MCF 10A (cell line): ENCODE results near the gene PABPN1. TPM values are rescaled to one million over a fixed set of nuclear protein-coding genes. Genes with fewer than 3 reads are reported as not detected.

ENCODE experiments used
- BruUV-seq: library from RNA; stranded (reverse); fragments of 400-500 nt; replicated peaks from 2 replicates; lab custom pipeline; 2021; lab: Mats Ljungman, UMichigan
- CTCF ChIA-PET: fragments of 300-600 bp; sonication (Branson Sonifier 250); formaldehyde crosslinking; extraction: SDS; loops from one replicate; lab custom pipeline; 2021; ENCODE audit warnings: antibody characterized with exemption, inconsistent platforms; lab: Yijun Ruan, JAX
- POLR2A ChIA-PET: fragments of 300-600, 350-650 bp; sonication (Branson Sonifier 250); formaldehyde crosslinking; extraction: SDS; loops from one replicate; lab custom pipeline; 2020; ENCODE audit warnings: antibody characterized with exemption, inconsistent platforms; lab: Yijun Ruan, JAX
- DNase-seq: peaks from one replicate; pipeline ENCODE4 v3.0.0-alpha.2; 2018; ENCODE audit not compliant: unreplicated experiment
- H3K27ac Mint-ChIP-seq: one replicate; pipeline ENCODE4 v1.8.0; 2022; ENCODE audit warnings: mild to moderate bottlenecking, low read depth, mixed read lengths; ENCODE audit not compliant: unreplicated experiment
- H3K27me3 Mint-ChIP-seq: one replicate; pipeline ENCODE4 v1.8.0; 2022; ENCODE audit warnings: mixed read lengths; ENCODE audit not compliant: insufficient read depth, unreplicated experiment
- H3K36me3 Mint-ChIP-seq: one replicate; pipeline ENCODE4 v1.8.0; 2022; ENCODE audit warnings: mild to moderate bottlenecking, moderate library complexity, mixed read lengths; ENCODE audit not compliant: insufficient read depth, unreplicated experiment
- H3K4me1 Mint-ChIP-seq: one replicate; pipeline ENCODE4 v1.8.0; 2022; ENCODE audit warnings: mixed read lengths; ENCODE audit not compliant: insufficient read depth, unreplicated experiment
- H3K4me3 Mint-ChIP-seq: one replicate; pipeline ENCODE4 v1.8.0; 2022; ENCODE audit warnings: mild to moderate bottlenecking, moderate library complexity, mixed read lengths; ENCODE audit not compliant: unreplicated experiment
- H3K9me3 Mint-ChIP-seq: one replicate; pipeline ENCODE4 v1.8.0; 2022; ENCODE audit warnings: mixed read lengths; ENCODE audit not compliant: unreplicated experiment
- intact Hi-C: fragments of 100-400 bp; cut with micrococcal nuclease; formaldehyde crosslinking; loops from 2 replicates; pipeline ENCODE4 v1.14.1; 2022
- total RNA-seq: library from RNA; stranded (reverse); gene quantifications from 2 replicates; pipeline ENCODE4 v1.2.3, GENCODE V29; 2022
- TF ChIP-seq, protein P1 (sequence below): fragments of 200-600 bp; IDR thresholded peaks from one replicate; pipeline ENCODE4 v1.8.0; 2022; ENCODE audit warnings: antibody characterized with exemption, mild to moderate bottlenecking; ENCODE audit not compliant: unreplicated experiment

Gene PABPN1
- total RNA-seq, 1 experiment from 2014 or later, result 153 TPM

DNA sequence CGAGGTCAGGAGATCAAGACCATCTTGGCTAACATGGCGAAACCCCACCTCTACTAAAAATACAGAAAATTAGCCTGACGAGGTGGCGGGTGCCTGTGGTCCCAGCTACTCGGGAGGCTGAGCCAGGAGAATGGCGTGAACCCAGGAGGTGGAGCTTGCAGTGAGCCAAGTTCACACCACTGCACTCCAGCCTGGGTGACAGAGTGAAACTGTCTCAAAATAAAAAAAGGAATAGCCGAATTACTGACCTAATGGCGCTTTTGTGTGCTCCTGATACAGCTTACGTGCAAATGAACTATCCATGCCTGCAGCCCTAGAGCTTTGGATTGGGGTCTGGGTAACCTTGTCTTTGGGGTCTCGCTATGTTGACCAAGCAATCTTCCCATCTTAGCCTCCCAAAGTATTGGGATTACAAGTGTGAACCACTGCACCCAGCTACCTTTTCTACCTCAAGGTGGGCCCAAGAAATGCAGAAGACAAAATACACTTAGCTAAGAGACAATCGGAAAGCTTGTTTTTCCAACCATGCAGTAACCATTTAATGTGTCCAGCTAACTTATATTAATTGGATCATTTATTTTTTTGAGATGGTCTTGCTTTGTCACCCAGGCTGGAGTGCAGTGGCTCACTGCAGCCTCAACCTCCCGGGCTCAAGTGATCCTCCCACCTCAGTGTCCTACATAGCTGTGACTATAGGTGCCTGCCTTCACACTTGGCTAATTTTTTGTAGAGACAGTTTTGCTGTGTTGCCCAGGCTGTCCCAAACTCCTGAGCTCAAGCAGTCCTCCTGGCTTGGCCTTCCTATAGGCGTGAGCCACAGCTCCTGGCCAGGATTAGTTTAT, 5.5 kb downstream of the PABPN1 start:
- POLR2A ChIA-PET, result interaction anchor here (0.7 to 2.7 kb wide), 6 partner anchors 9 to 121 kb away, joined by 3 to 12 read pairs (median 4); partner anchors contain the start of genes BCL2L2 and PPP1R3E
- intact Hi-C loops, result no loop called here
- no peaks in the 10 kb centered on the region for H3K27me3 Mint-ChIP-seq
- no peak overlapping the region for H3K27ac Mint-ChIP-seq
- peaks cover 16% of the 10 kb centered on the region for H3K4me1 Mint-ChIP-seq
- no TSS peak for BruUV-seq
- TF ChIP-seq, protein P1, sequence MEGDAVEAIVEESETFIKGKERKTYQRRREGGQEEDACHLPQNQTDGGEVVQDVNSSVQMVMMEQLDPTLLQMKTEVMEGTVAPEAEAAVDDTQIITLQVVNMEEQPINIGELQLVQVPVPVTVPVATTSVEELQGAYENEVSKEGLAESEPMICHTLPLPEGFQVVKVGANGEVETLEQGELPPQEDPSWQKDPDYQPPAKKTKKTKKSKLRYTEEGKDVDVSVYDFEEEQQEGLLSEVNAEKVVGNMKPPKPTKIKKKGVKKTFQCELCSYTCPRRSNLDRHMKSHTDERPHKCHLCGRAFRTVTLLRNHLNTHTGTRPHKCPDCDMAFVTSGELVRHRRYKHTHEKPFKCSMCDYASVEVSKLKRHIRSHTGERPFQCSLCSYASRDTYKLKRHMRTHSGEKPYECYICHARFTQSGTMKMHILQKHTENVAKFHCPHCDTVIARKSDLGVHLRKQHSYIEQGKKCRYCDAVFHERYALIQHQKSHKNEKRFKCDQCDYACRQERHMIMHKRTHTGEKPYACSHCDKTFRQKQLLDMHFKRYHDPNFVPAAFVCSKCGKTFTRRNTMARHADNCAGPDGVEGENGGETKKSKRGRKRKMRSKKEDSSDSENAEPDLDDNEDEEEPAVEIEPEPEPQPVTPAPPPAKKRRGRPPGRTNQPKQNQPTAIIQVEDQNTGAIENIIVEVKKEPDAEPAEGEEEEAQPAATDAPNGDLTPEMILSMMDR, result no peak
- peaks cover 67% of the 10 kb centered on the region for H3K36me3 Mint-ChIP-seq
- no peak for DNase-seq
- no peaks in the 10 kb centered on the region for H3K9me3 Mint-ChIP-seq
- CTCF ChIA-PET, result interaction anchor here (0.5 to 4.8 kb wide), 24 partner anchors 9 to 289 kb away, joined by 3 to 62 read pairs (median 5); partner anchors contain the start of genes CMTM5, HOMEZ and IL25
- H3K4me3 Mint-ChIP-seq, result no peak overlapping the region

- no peak overlapping the region for H3K27ac Mint-ChIP-seq
- H3K4me3 Mint-ChIP-seq, result no peak overlapping the region
- BruUV-seq, result no TSS peak
- TF ChIP-seq, protein P1, result peak; percentile 80
- no peaks in the 10 kb centered on the region for H3K9me3 Mint-ChIP-seq
- DNase-seq, result peak; percentile 78
- ChIA-PET CTCF (interaction anchor here (0.6 to 4.8 kb wide), 15 partner anchors 14 to 261 kb away, joined by 3 to 62 read pairs (median 4); partner anchors contain the start of gene CMTM5), POLR2A (interaction anchor here (1.2 to 2.7 kb wide), 4 partner anchors 8 to 54 kb away, joined by 3 to 12 read pairs (median 4); partner anchors contain the start of genes BCL2L2 and PPP1R3E)
- intact Hi-C loops, result loop anchor here (1.0 to 2.0 kb wide), 4 partner anchors 34 to 235 kb away; no protein-coding TSS in a partner anchor
- peaks cover 52% of the 10 kb centered on the region for H3K36me3 Mint-ChIP-seq
- peaks cover 11% of the 10 kb centered on the region for H3K4me1 Mint-ChIP-seq
- H3K27me3 Mint-ChIP-seq, result no peaks in the 10 kb centered on the region
These were observed 6.9 kb downstream of the PABPN1 start for GRCh38 chr14:23327947-23328744.

- ChIA-PET POLR2A (interaction anchor here (1.2 kb wide), 2 partner anchors 8 to 14 kb away, joined by 3 to 4 read pairs; partner anchors contain the start of gene PABPN1), CTCF (interaction anchor here (1.4 to 1.6 kb wide), 3 partner anchors 9 to 44 kb away, joined by 3 to 9 read pairs (median 3); no protein-coding TSS in a partner anchor)
- no peaks in the 10 kb centered on the region for H3K9me3 Mint-ChIP-seq
- no peak overlapping the region for H3K4me3 Mint-ChIP-seq
- H3K27ac Mint-ChIP-seq, result no peak overlapping the region
- BruUV-seq, result no TSS peak
- H3K27me3 Mint-ChIP-seq, result no peaks in the 10 kb centered on the region
- DNase-seq, result no peak
- TF ChIP-seq, protein P1, result no peak
- H3K36me3 Mint-ChIP-seq, result no peaks in the 10 kb centered on the region
- no peaks in the 10 kb centered on the region for H3K4me1 Mint-ChIP-seq
- intact Hi-C loops, result no loop called here
These were observed 14.4 kb downstream of the PABPN1 start for GRCh38 chr14:23335623-23336022.
